ENCODE results near the gene HOXB8.

Gene HOXB8

DNA sequence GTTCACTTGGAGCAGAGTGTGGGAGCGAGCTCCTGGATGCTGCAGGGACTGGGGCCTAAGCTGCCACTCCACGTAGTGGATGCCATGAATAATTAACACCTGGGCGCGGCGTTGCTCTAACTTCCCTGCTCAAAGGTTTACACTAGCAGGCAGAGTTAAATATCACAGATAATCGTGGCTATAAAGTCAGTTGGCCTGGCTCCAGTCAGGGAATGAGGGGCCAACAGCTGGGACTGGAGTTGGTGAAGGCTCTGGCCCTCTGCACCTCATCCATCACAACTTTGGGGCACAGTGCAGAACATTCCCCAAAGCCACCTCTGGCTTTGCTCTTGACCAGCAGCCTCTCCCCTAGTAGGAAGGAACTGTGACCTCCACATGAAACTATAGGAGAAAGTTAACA, 47.9 kb downstream of the HOXB8 start:
- no peak for FAIRE-seq

DNA sequence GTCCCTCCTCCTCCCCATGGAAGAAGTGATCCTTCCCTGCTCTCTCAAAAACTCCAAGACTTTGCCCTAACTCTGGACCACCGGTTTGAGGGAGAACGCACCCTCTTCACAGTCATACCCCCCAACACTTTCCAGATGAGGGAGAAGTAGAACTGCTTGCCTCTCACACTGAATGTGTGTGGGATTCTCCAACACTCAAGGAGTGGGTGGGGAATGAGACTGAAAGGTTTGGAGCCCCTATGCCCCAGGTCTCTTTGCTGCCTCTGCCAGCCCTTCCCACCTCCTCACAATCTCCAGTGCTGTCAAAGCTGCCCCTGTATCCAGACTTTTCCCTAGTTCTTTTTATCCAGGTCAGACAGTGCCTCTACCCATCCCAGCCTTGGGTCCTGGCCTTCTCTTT, 48.4 kb downstream of the HOXB8 start:
- no peak for FAIRE-seq

DNA sequence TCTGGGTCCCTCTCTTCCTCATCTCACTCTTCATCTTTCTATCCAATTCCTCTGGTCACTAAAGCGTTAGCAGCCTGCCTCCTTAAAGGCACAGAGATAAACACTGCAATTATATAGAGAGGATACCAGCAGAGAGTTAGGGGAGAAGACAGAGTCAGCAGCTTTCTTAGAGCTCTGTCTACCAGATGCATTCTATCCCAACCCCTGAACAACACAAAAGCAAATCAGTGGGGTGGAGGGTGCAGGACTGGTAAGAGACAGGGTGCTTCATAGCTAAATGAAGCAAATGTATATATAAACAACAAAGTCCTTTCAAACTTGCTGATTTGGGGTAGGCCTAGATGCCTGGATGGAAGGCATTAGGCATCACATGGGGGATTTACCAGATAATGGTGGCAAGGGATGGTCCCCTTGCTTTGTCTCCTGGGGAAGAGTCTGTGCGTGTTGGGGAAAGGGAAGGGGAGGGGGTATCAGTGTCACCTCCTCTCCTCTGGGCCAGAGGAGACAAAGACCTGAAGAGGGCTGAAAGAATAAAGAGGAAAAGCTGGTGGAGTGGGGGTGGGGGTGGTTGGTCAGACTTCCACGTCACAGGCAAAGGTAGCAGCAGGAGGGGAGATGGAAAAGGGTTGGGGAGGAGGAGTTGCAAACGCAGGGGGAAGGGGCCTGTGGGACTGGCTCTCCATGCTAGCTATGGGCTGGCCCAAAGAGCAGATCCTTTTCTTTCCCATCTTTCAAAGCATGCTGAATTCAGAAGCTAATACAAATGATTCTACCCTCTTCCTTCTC, 49.0 kb downstream of the HOXB8 start:
- no peak for FAIRE-seq

DNA sequence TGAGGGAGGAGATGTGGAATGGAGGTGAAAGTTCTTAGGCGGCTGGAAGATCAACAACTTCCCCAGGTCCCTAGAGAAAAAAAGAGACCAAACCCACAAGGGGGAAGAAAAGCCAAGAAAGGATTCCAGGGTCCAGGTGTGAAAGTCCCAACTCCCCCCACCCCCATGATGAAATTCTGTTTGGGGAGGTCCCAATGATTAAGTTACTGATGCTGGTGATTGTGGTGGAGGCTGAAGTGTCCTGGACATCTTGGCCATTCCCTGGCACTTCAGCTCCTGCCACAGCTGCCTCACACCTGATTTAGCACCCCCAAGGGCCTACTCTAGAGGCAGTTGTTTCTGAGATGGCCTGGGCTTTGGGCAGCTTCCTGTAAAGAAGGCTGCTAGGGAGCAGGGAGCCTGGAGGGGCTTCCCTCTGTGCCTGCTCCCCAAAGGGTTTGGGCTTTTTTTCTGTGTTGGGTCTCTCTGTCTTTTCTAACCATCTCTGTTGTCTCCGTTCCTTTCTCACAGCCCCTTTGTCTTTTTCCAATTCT, 50.0 kb downstream of the HOXB8 start:
- FAIRE-seq, result no peak

DNA sequence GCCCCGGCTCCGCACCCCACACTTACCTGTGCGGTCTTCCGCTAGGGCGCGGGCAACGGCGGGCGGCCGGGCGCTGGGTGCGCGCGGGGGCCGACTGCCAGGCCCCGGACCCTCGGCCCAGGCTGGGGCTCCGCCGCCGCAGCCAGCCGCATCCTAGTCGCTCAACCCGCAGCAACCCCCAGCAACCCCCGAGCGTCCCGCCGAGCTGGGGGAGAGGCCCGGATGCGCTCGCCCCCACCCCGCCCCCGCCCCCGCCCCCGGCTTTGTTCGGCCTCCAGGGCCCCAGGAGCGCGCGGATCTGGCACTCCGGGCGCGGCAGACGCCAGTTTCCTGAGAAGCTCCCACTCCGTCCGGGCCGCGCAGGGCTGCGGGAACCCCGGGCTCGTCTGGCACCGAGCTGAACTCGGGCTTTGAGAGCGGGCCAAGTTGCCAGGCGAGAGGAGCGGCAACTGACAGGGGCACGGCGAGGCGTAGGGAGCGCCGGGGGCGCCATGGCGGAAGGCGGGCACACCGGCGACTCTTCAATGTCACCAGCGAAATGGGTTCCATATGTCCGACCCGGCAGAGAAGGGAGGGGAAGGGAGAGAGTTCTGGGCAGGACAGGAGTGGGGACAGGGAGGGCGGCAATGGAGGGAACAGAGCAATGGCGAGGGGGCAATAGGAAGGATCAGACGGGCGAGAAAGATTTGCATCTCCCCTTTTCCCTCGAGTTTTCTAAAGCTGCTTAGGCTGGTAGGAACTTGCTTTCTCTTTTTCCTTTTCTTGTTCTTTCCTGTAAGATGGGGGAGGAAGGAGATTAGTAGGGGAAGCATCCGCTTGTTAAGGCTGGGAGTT, 50.7 kb downstream of the HOXB8 start:
- FAIRE-seq, result no peak

DNA sequence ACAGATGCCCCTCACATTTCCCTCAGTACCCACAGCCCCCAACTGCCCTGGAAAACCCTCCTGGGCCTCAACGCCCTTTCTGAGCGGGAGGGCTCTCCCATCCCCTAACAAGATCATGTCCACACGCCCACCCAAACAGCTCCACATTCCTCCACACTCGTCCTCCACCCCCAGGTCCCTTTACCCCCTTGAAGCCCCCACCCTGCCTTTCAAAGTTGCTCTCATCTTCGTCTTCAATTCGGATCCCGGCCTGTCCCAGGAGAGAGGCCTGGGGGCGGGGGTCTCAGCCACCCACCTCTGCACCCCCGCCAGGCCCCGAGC, 51.3 kb downstream of the HOXB8 start:
- no peak for FAIRE-seq

DNA sequence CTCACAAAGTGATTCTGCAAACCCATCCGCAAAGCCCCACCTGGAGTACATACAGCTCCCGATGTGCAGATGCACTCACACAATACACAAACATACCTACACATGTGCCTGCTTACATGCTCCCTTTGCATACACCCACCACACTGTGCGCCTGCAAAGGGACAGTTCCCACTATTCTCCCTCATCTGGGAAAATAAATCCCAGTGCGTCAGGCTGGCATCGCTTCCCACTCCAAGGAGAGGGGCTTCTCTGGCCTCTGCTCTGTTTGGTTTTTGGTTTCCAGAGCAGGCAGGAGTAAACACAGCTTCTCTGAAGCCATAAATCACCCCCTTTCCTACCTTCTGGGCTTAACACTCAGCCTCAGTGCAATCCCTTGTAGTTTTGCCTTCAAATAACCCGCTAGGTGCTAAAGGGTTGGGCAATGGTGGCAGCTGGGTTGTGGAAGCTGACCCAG, 51.7 kb downstream of the HOXB8 start:
- FAIRE-seq, result no peak

DNA sequence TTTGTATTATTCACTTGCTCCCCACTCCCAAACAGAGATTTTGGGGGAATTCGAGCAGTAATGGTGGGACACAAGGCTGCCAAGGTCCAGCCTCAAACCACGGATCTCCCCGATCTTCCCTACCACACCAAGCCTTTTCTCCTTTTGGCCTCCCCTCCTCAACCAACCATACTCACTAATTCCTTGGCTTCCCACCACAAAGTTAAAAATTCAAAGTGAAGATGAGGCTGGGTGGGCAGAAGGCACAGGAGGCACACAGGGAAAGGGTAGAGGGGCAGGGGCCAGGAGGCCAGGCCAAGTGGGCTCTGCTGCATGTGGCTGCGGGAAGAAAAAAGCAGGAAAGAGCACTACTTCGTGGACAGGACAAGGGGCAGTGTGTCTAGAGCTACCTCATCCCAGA, 52.2 kb downstream of the HOXB8 start:
- FAIRE-seq, result no peak
